ENCODE data around the gene SLC27A4. TPM values are rescaled to one million over a fixed set of nuclear protein-coding genes. Genes with fewer than 3 reads are reported as not detected.

Gene SLC27A4
- total RNA-seq, 4 donors from 2014 or later: 14.3 to 34.3 (median 20.4) TPM

GRCh38 chr9:128388150-128388549, 47.8 kb downstream of the SLC27A4 start:
- peaks cover 29% of the 10 kb centered on the region for H3K27me3 ChIP-seq
- H3K4me1 ChIP-seq: no peaks in the 10 kb centered on the region
- H3K4me3 ChIP-seq: no peak overlapping the region
- ATAC-seq: no peak
- no peak overlapping the region for H3K27ac ChIP-seq
- H3K36me3 ChIP-seq: peaks cover 0 to 99% of the 10 kb centered on the region in 2 donors
- 79 to 92% methylated on average over 4 to 8 of the region's 10 CpGs for WGBS, 2 donors (ENCODE audit: low coverage in 1 of 2)
- no peaks in the 10 kb centered on the region for H3K9me3 ChIP-seq
- TF ChIP-seq CTCF (IDR thresholded peaks at IDR 0.05): no peak
- no peak for TF ChIP-seq POLR2AphosphoS5 (IDR thresholded peaks at IDR 0.05)
- TF ChIP-seq POLR2A (IDR thresholded peaks at IDR 0.05): no peak
- no peak for TF ChIP-seq EP300 (IDR thresholded peaks at IDR 0.05)

- H3K9me3 ChIP-seq: no peaks in the 10 kb centered on the region
- H3K36me3 ChIP-seq: peaks cover 0 to 92% of the 10 kb centered on the region in 2 donors
- H3K4me3 ChIP-seq: no peak overlapping the region
- TF ChIP-seq POLR2A (IDR thresholded peaks at IDR 0.05) (no peak), POLR2AphosphoS5 (IDR thresholded peaks at IDR 0.05) (no peak), CTCF (IDR thresholded peaks at IDR 0.05) (no peak), EP300 (IDR thresholded peaks at IDR 0.05) (no peak)
- no peak for ATAC-seq
- no peaks in the 10 kb centered on the region for H3K4me1 ChIP-seq
- peaks cover 43% of the 10 kb centered on the region for H3K27me3 ChIP-seq
- no peak overlapping the region for H3K27ac ChIP-seq
- no CpG with 5 or more reads among the region's 13 CpGs for WGBS, 2 donors (ENCODE audit: low coverage in 1 of 2)
These were observed 49.2 kb downstream of the SLC27A4 start for GRCh38 chr9:128389395-128390149.

- Histone ChIP-seq H3K4me3 (no peak overlapping the region), H3K27ac (no peak overlapping the region), H3K4me1 (no peaks in the 10 kb centered on the region), H3K36me3 (peaks cover 0 to 85% of the 10 kb centered on the region in 2 donors), H3K27me3 (peaks cover 50% of the 10 kb centered on the region), H3K9me3 (no peaks in the 10 kb centered on the region)
- TF ChIP-seq CTCF (IDR thresholded peaks at IDR 0.05) (no peak), POLR2A (IDR thresholded peaks at IDR 0.05) (no peak), POLR2AphosphoS5 (IDR thresholded peaks at IDR 0.05) (no peak), EP300 (IDR thresholded peaks at IDR 0.05) (no peak)
- 83% methylated on average over 8 of the region's 11 CpGs; no CpG with 5 or more reads in 1 of the 2 donors for WGBS, 2 donors (ENCODE audit: low coverage in 1 of 2)
- no peak for ATAC-seq
These were observed 50.0 kb downstream of the SLC27A4 start for GRCh38 chr9:128390150-128390812.

- no peaks in the 10 kb centered on the region for H3K4me1 ChIP-seq
These were observed 50.7 kb downstream of the SLC27A4 start for GRCh38 chr9:128390813-128391711.

More at GRCh38 chr9:128390813-128391711, 50.7 kb downstream of the SLC27A4 start:
- Histone ChIP-seq H3K9me3 (no peaks in the 10 kb centered on the region), H3K4me3 (no peak overlapping the region), H3K36me3 (peaks cover 0 to 78% of the 10 kb centered on the region in 2 donors), H3K27ac (no peak overlapping the region), H3K27me3 (peaks cover 57% of the 10 kb centered on the region)
- no peak for ATAC-seq
- TF ChIP-seq POLR2A (IDR thresholded peaks at IDR 0.05): no peak
- no peak for TF ChIP-seq CTCF (IDR thresholded peaks at IDR 0.05)
- TF ChIP-seq POLR2AphosphoS5 (IDR thresholded peaks at IDR 0.05): no peak
- TF ChIP-seq EP300 (IDR thresholded peaks at IDR 0.05): no peak
- WGBS, 2 donors (ENCODE audit: low coverage in 1 of 2): no CpG with 5 or more reads among the region's 8 CpGs
